Stimulated activated CD4-positive, alpha-beta T cell treated with anti-CD3 and anti-CD28 coated beads, Interleukin-2, amount 100 ng/mL, for 48 hours (primary cell): ENCODE results near the gene ACOT13.
A peak's percentile ranks its signal among the peaks of the same experiment; 100 is the strongest.
"Not testable (repeated sequence)": the region's sequence is repeated elsewhere in the genome, so short reads cannot be mapped to it uniquely, and the experiment has no call there.

Experiments
- DNase-seq, 2 donors: peaks; one replicate each; pipeline ENCODE4 v3.0.0-alpha.2; 2020

ACOT13 gene

GRCh38 chr6:24692848-24693592 lies 26.1 kb downstream of the ACOT13 start:
- no peak for DNase-seq

GRCh38 chr6:24694198-24694597 lies 27.3 kb downstream of the ACOT13 start:
- no peak for DNase-seq

- peak; percentile 14 to 28 for DNase-seq
These were observed 28.8 kb downstream of the ACOT13 start for GRCh38 chr6:24695635-24696034.

GRCh38 chr6:24696097-24696496 lies 29.2 kb downstream of the ACOT13 start:
- no peak for DNase-seq

- DNase-seq, result no peak
These were observed 32.9 kb downstream of the ACOT13 start for GRCh38 chr6:24699521-24700359.

- no peak for DNase-seq
These were observed 35.9 kb downstream of the ACOT13 start for GRCh38 chr6:24702720-24703282.

- DNase-seq, result no peak
These were observed 37.6 kb downstream of the ACOT13 start for GRCh38 chr6:24704468-24704867.

GRCh38 chr6:24708612-24709011 lies 41.7 kb downstream of the ACOT13 start:
- no peak for DNase-seq

GRCh38 chr6:24709014-24709711 lies 42.3 kb downstream of the ACOT13 start:
- DNase-seq, result no peak

GRCh38 chr6:24710519-24711303 lies 43.8 kb downstream of the ACOT13 start:
- DNase-seq, result no peak

GRCh38 chr6:24716602-24717148 lies 49.8 kb downstream of the ACOT13 start:
- not testable (repeated sequence) for DNase-seq

- no peak for DNase-seq
These were observed 51.7 kb downstream of the ACOT13 start for GRCh38 chr6:24718449-24719124.

- DNase-seq, result peak; percentile 45 to 50
These were observed 52.5 kb downstream of the ACOT13 start, which contains the start of gene C6orf62 for GRCh38 chr6:24719125-24719971. Gene C6orf62, minus strand, starts transcription at chr6:24719154. Its CDS starts 486 bp downstream, at chr6:24718668.

GRCh38 chr6:24720131-24720603 lies 53.3 kb downstream of the ACOT13 start:
- DNase-seq, result peak; percentile 69 to 73

GRCh38 chr6:24720604-24721460 lies 54.0 kb downstream of the ACOT13 start:
- DNase-seq, result peak; percentile 97 to 99

GRCh38 chr6:24721461-24722215 lies 54.8 kb downstream of the ACOT13 start:
- no peak for DNase-seq

- DNase-seq, result no peak
These were observed 56.4 kb downstream of the ACOT13 start for GRCh38 chr6:24723270-24723669.

- DNase-seq, result not testable (repeated sequence)
These were observed 63.8 kb downstream of the ACOT13 start for GRCh38 chr6:24730653-24731052.
